Stomach (tissue), 9 donors: Measurements from ENCODE around the gene TSHZ2. TPM values are rescaled to one million over a fixed set of nuclear protein-coding genes. Genes with fewer than 3 reads are reported as not detected.

Source experiments
- DNase-seq, 2 donors: peaks; one replicate each; pipeline versions ENCODE4 v3.0.0 to v3.0.0-alpha.2; 2013 to 2019
- H3K27ac ChIP-seq, 5 donors: fragments of 200-600 bp in 4 of 5; sonication (generic) in 4 of 5; one replicate each; pipeline ENCODE4 v1.5.1; 2013 to 2019; ENCODE audit warnings: mild to moderate bottlenecking in 1 of 5, moderate library complexity in 1 of 5
- H3K27me3 ChIP-seq, 3 donors: fragments of 200-600 bp; sonication (generic); one replicate each; pipeline ENCODE4 v1.5.1; 2017 to 2019; ENCODE audit warnings: mixed run types in 1 of 3
- H3K36me3 ChIP-seq, 4 donors: fragments of 200-600 bp; sonication (generic); 1 replicate in 3 of 4; 2 replicates in 1 of 4; pipeline ENCODE4 v1.5.1; 2016 to 2019
- H3K4me1 ChIP-seq, 4 donors: fragments of 200-600 bp; sonication (generic); one replicate each; pipeline ENCODE4 v1.5.1; 2016 to 2019
- H3K4me3 ChIP-seq, 4 donors: fragments of 200-600 bp; sonication (generic) in 3 of 4; one replicate each; pipeline ENCODE4 v1.5.1; 2016 to 2019; ENCODE audit warnings: mild to moderate bottlenecking in 1 of 4
- H3K9me3 ChIP-seq, 4 donors: fragments of 200-600 bp; sonication (generic); one replicate each; pipeline ENCODE4 v1.5.1; 2016 to 2019
- CTCF ChIP-seq, 7 experiments: fragments of 450-650 bp in 4 of 7; fragments of 200-600 bp in 3 of 7; sonication (generic) in 3 of 7; IDR thresholded peaks; one replicate each; pipeline ENCODE4 v1.5.1; 2016 to 2019; ENCODE audit warnings: antibody characterized with exemption in 7 of 7, control low read depth in 2 of 7, mild to moderate bottlenecking in 1 of 7
- EP300 ChIP-seq: sonication (generic); formaldehyde crosslinking; IDR thresholded peaks from one replicate; pipeline ENCODE4 v1.6.1; 2017; ENCODE audit warnings: antibody characterized with exemption
- POLR2A ChIP-seq, 4 donors: fragments of 450-650 bp; IDR thresholded peaks; one replicate each; pipeline ENCODE4 v1.6.1; 2016; ENCODE audit warnings: antibody characterized with exemption in 4 of 4, control low read depth in 2 of 4, mild to moderate bottlenecking in 1 of 4, moderate library complexity in 1 of 4
- POLR2AphosphoS5 ChIP-seq, 3 donors: sonication (generic); formaldehyde crosslinking; IDR thresholded peaks; one replicate each; pipeline ENCODE4 v1.6.1; 2016; ENCODE audit warnings: antibody characterized with exemption in 3 of 3
- WGBS, 5 donors: extraction: QIAGEN DNeasy Blood & Tissue Kit in 3 of 5; methylation state at CpG; one replicate each; pipeline versions ENCODE4 v1.1.5 to v1.1.7; 2013 to 2018; 5-methylcytosine and 5-hydroxymethylcytosine counted together
- intact Hi-C: fragments of 100-400 bp; cut with DNase I; formaldehyde crosslinking; loops from one replicate; pipeline ENCODE4 v1.15.1; 2023; ENCODE audit warnings: low total_unique reads
- polyA plus RNA-seq, 3 donors: library from polyadenylated mRNA; stranded (reverse); fragments of 200-250 nt; gene quantifications; one replicate each; pipeline ENCODE4 v1.2.3, GENCODE V29; 2013
- total RNA-seq, 5 donors: library from RNA; depleted of rRNA; stranded (reverse); fragments of >200 nt; gene quantifications; one replicate each; pipeline versions ENCODE4 v1.1.0 to v1.2.3, GENCODE V29; 2014 to 2016
- donor health status: healthy with polysubstance abuse.
- donor health status: Bipolar disorder and iron deficiency.
- donor health status: healthy.

TSHZ2 gene
- total and polyA plus RNA-seq, 8 donors = 2.9 to 20.5 (median 5.8) TPM

- no peak for TF ChIP-seq POLR2AphosphoS5 (IDR thresholded peaks at IDR 0.05)
- no peak for TF ChIP-seq EP300
- TF ChIP-seq POLR2A (IDR thresholded peaks at IDR 0.05) = no peak
- no peak for TF ChIP-seq CTCF (IDR thresholded peaks at IDR 0.05)
- intact Hi-C loops = no loop called here
- no peaks in the 10 kb centered on the region for H3K27me3 ChIP-seq
- H3K9me3 ChIP-seq = no peaks in the 10 kb centered on the region
- 64 to 75% (median 70%) methylated on average over 4 of the region's 4 CpGs for WGBS, 5 donors
- H3K36me3 ChIP-seq = no peaks in the 10 kb centered on the region
- H3K27ac ChIP-seq = no peak overlapping the region
- no peak overlapping the region for H3K4me3 ChIP-seq
- H3K4me1 ChIP-seq = no peaks in the 10 kb centered on the region
- DNase-seq = no peak
Observed at GRCh38 chr20:53133125-53133524, 161.0 kb downstream of the TSHZ2 start.

- DNase-seq = no peak
- WGBS, 5 donors = 64 to 81% (median 67%) methylated on average over 4 of the region's 4 CpGs
- no peaks in the 10 kb centered on the region for H3K9me3 ChIP-seq
- H3K36me3 ChIP-seq = no peaks in the 10 kb centered on the region
- no peak overlapping the region for H3K27ac ChIP-seq
- no peaks in the 10 kb centered on the region for H3K27me3 ChIP-seq
- no peak overlapping the region for H3K4me3 ChIP-seq
- no peak for TF ChIP-seq EP300
- TF ChIP-seq CTCF (IDR thresholded peaks at IDR 0.05) = no peak
- no peak for TF ChIP-seq POLR2AphosphoS5 (IDR thresholded peaks at IDR 0.05)
- no peak for TF ChIP-seq POLR2A (IDR thresholded peaks at IDR 0.05)
- intact Hi-C loops = no loop called here
- H3K4me1 ChIP-seq = no peaks in the 10 kb centered on the region
Observed at GRCh38 chr20:53133628-53134027, 161.5 kb downstream of the TSHZ2 start.

GRCh38 chr20:53136473-53136872 lies 164.3 kb downstream of the TSHZ2 start:
- Histone ChIP-seq H3K27me3 (no peaks in the 10 kb centered on the region), H3K27ac (no peak overlapping the region)
- intact Hi-C loops = no loop called here

DNA sequence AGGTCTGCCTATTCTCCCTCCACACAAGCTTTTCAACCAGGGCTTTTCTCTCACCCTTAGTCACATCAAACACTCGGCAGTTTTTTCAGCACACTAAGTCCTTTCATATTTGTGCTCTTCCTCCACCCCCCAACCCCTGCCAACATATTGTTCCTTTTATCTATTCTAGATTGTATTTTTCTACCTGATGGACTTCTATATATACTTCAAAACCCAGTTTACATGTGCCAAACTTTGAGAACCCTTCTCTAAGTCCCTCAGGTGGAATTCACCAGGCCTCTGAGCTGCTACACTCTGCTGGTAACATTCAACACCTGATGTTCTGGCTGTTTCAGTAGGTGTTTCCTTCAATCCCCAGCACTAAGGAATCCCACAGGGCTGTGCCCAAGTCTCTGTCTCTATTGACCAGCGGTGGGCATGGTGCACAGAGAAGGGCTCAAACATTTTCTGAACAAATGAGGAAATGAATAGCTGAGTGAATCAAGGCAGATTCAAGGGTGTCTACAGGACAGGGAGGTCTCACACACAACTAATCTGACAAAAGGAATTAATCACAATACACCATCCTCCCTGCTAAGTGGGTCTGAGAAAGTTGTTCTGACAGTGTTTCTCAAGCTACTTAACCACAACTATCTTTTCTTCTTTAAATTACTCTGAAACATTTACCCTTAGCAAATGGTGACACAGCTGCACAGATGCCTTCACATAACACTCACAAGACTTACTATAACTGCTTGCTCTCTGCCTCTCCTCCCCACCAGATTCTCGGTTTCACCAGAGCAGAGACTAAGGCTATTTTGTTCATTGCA lies 166.5 kb downstream of the TSHZ2 start:
- TF ChIP-seq POLR2A (IDR thresholded peaks at IDR 0.05) (no peak), POLR2AphosphoS5 (IDR thresholded peaks at IDR 0.05) (no peak), EP300 (no peak), CTCF (IDR thresholded peaks at IDR 0.05) (no peak)
- Histone ChIP-seq H3K27me3 (no peaks in the 10 kb centered on the region), H3K36me3 (no peaks in the 10 kb centered on the region), H3K27ac (no peak overlapping the region), H3K4me3 (no peak overlapping the region), H3K4me1 (no peaks in the 10 kb centered on the region), H3K9me3 (no peaks in the 10 kb centered on the region)
- intact Hi-C loops = no loop called here
- WGBS, 5 donors = 69 to 81% (median 72%) methylated on average over 3 of the region's 3 CpGs
- DNase-seq = no peak

More at GRCh38 chr20:53136473-53136872, 164.3 kb downstream of the TSHZ2 start:
- no peak for DNase-seq
- no peaks in the 10 kb centered on the region for H3K4me1 ChIP-seq
- H3K9me3 ChIP-seq = no peaks in the 10 kb centered on the region
- TF ChIP-seq POLR2A (IDR thresholded peaks at IDR 0.05) (no peak), CTCF (IDR thresholded peaks at IDR 0.05) (no peak), POLR2AphosphoS5 (IDR thresholded peaks at IDR 0.05) (no peak), EP300 (no peak)
- H3K4me3 ChIP-seq = no peak overlapping the region
- no peaks in the 10 kb centered on the region for H3K36me3 ChIP-seq
